Tibial nerve (tissue), 4 donors: ENCODE data around the gene CCN5. TPM values are rescaled to one million over a fixed set of nuclear protein-coding genes. Genes with fewer than 3 reads are reported as not detected.
"Not testable (repeated sequence)": the region's sequence is repeated elsewhere in the genome, so short reads cannot be mapped to it uniquely, and the experiment has no call there.

ENCODE experiments used
- DNase-seq, 2 donors: peaks; one replicate each; pipeline ENCODE4 v3.0.0-alpha.2; 2019; ENCODE audit warnings: low spot score in 2 of 2
- H3K27ac ChIP-seq, 4 donors: fragments of 200-600 bp; sonication (generic) in 3 of 4; one replicate each; pipeline ENCODE4 v1.5.1; 2017 to 2019; ENCODE audit warnings: mild to moderate bottlenecking in 1 of 4
- H3K27me3 ChIP-seq, 2 donors: fragments of 200-600 bp; sonication (generic) in 1 of 2; one replicate each; pipeline versions ENCODE4 v1.5.1 to v1.6.0; 2017 to 2019
- H3K36me3 ChIP-seq, 3 donors: fragments of 200-600 bp; sonication (generic); one replicate each; pipeline ENCODE4 v1.5.1; 2018 to 2019
- H3K4me1 ChIP-seq, 4 donors: fragments of 200-600 bp; sonication (generic) in 3 of 4; one replicate each; pipeline ENCODE4 v1.5.1; 2017 to 2019
- H3K4me3 ChIP-seq, 4 donors: fragments of 200-600 bp; sonication (generic) in 3 of 4; one replicate each; pipeline ENCODE4 v1.5.1; 2017 to 2019; ENCODE audit warnings: mild to moderate bottlenecking in 1 of 4, moderate library complexity in 1 of 4
- H3K9me3 ChIP-seq, 4 donors: fragments of 200-600 bp; sonication (generic) in 3 of 4; one replicate each; pipeline ENCODE4 v1.5.1; 2017 to 2019
- EP300 ChIP-seq, 2 donors: sonication (generic); formaldehyde crosslinking; IDR thresholded peaks; one replicate each; pipeline ENCODE4 v1.6.1; 2017; ENCODE audit warnings: antibody characterized with exemption in 2 of 2, mild to moderate bottlenecking in 1 of 2
- POLR2A ChIP-seq, 2 donors: fragments of 450-650 bp; IDR thresholded peaks; one replicate each; pipeline ENCODE4 v1.6.1; 2017; ENCODE audit warnings: antibody characterized with exemption in 2 of 2, mild to moderate bottlenecking in 2 of 2, moderate library complexity in 2 of 2
- WGBS, 2 donors: methylation state at CpG; one replicate each; pipeline ENCODE4 v1.1.5; 2018; 5-methylcytosine and 5-hydroxymethylcytosine counted together
- total RNA-seq, 4 donors: library from RNA; depleted of rRNA; stranded (reverse); fragments of >200 nt; gene quantifications; one replicate each; pipeline ENCODE4 v1.1.0, GENCODE V29; 2016
- TF ChIP-seq, protein P1 (sequence below), 5 experiments: fragments of 200-600 bp in 3 of 5; fragments of 450-650 bp in 2 of 5; sonication (generic) in 3 of 5; IDR thresholded peaks; one replicate each; pipeline ENCODE4 v1.5.1; 2016 to 2019; ENCODE audit warnings: antibody characterized with exemption in 5 of 5, mild to moderate bottlenecking in 3 of 5, moderate library complexity in 2 of 5

CCN5 gene
- total RNA-seq, 4 donors from 2014 or later, result 84.0 to 1,826 (median 378) TPM

DNA sequence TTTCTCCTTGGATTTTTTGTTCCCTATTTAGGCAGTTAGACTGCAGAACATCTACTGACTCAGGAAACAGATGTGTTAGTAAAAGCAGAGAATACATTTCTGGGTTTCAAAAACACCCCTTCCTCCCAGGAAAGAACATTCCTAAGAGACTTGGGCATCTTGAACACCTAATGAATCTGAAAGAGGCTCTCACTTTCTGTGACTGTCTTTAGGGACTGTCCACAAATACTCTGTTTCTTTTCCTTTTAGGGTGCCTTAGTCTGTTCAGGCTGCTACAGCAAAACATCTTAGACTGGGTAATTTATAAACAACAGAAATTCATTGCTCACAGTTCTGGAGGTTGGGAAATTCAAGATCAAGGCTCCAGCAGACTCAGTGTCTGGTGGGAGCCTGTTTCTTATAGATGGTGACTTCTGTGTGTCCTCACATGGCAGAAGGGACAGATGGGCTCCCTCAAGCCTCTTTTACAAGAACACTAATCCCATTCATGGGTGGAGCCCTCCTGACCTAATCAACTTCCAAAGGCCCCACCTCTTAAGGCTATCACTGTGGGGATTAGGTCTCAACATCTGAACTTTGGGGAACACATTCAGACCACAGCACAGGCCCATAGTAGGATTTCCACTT is 19.4 kb upstream of the CCN5 start:
- H3K27ac ChIP-seq, result peak overlapping the region in 3 of 4 donors; percentile 62 to 84 (median 74)
- peaks cover 0 to 74% (median 26%) of the 10 kb centered on the region in 4 donors for H3K4me1 ChIP-seq
- no peaks in the 10 kb centered on the region for H3K36me3 ChIP-seq
- no peak for DNase-seq
- H3K27me3 ChIP-seq, result no peaks in the 10 kb centered on the region
- TF ChIP-seq EP300 (IDR thresholded peaks at IDR 0.05), result no peak
- TF ChIP-seq, protein P1, sequence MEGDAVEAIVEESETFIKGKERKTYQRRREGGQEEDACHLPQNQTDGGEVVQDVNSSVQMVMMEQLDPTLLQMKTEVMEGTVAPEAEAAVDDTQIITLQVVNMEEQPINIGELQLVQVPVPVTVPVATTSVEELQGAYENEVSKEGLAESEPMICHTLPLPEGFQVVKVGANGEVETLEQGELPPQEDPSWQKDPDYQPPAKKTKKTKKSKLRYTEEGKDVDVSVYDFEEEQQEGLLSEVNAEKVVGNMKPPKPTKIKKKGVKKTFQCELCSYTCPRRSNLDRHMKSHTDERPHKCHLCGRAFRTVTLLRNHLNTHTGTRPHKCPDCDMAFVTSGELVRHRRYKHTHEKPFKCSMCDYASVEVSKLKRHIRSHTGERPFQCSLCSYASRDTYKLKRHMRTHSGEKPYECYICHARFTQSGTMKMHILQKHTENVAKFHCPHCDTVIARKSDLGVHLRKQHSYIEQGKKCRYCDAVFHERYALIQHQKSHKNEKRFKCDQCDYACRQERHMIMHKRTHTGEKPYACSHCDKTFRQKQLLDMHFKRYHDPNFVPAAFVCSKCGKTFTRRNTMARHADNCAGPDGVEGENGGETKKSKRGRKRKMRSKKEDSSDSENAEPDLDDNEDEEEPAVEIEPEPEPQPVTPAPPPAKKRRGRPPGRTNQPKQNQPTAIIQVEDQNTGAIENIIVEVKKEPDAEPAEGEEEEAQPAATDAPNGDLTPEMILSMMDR (IDR thresholded peaks at IDR 0.05), result no peak
- TF ChIP-seq POLR2A (IDR thresholded peaks at IDR 0.05), result no peak
- no peak overlapping the region for H3K4me3 ChIP-seq
- no peaks in the 10 kb centered on the region for H3K9me3 ChIP-seq

DNA sequence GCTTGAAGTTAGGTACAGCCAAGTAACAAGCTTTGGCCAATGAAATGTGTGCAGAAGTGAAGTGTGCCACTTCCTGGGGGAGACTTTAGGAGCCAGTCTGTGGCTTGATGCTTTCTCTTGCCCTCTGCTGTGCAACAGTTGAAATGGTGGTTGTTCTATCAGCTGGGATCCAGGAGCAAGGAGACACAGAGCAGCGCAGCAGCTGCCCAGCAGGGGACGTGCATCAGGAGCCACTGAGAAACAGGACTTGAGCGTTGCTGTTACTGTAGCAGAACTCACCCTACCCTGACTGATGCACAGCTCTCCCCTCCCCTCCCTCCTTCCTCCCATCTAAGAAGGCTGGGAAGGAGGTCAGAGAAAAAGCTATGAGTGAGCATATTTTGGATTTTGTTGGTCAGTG is 18.9 kb upstream of the CCN5 start:
- DNase-seq, result no peak
- Histone ChIP-seq H3K4me3 (no peak overlapping the region), H3K9me3 (no peaks in the 10 kb centered on the region), H3K4me1 (peaks cover 0 to 74% (median 25%) of the 10 kb centered on the region in 4 donors), H3K27ac (peak overlapping the region in 3 of 4 donors; percentile 4 to 84 (median 74)), H3K36me3 (no peaks in the 10 kb centered on the region), H3K27me3 (no peaks in the 10 kb centered on the region)
- TF ChIP-seq POLR2A (IDR thresholded peaks at IDR 0.05) (no peak), EP300 (IDR thresholded peaks at IDR 0.05) (no peak)
- TF ChIP-seq, protein P1 (IDR thresholded peaks at IDR 0.05), result no peak
- WGBS, 2 donors, result 82 to 90% methylated on average over 3 of the region's 3 CpGs

DNA sequence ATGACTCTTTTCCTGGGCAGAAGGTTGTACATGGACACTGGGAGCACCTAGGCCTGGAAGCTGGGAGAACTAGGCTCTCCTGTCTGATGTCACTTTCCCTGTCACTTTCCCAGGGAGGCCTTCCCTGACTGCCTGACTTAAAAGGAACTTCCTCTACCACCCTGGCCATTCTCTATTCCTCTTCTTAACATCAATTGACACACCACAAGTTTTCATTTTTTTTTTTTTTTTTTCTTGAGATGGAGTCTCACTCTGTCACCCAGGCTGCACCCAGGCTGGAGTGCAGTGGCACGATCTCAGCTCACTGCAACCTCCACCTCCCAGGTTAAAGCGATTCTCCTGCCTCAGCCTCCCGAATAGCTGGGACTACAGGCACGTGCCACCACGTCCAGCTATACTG is 18.1 kb upstream of the CCN5 start:
- peak overlapping the region in 2 of 4 donors; percentile 74 to 84 for H3K27ac ChIP-seq
- not testable (repeated sequence) for H3K4me3 ChIP-seq, H3K9me3 ChIP-seq, H3K36me3 ChIP-seq, H3K27me3 ChIP-seq, DNase-seq
- H3K4me1 ChIP-seq, result peaks cover 0 to 74% (median 31%) of the 10 kb centered on the region in 4 donors
- 94 to 96% methylated on average over 5 of the region's 5 CpGs for WGBS, 2 donors

DNA sequence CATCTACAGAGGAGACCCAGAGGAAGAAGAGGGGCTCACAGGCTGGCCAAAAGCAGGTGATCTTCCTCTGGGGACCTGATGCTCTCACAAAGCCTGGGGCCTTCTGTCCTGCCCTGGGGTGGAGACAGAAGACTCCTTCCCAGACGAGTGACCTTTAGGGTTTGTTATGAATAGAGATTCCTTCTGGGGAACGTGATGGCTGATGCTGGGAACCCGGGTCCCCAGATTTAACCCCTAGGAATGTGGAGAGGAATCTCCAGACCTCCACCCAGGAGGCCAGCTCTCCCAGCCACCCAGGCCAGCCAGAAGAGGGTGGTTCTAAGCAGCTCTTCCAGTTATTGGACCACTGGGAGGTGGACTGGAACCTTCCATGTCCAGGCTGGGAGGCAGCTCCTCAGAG is 16.8 kb upstream of the CCN5 start:
- Histone ChIP-seq H3K27me3 (no peaks in the 10 kb centered on the region), H3K4me1 (peaks cover 0 to 74% (median 34%) of the 10 kb centered on the region in 4 donors), H3K27ac (no peak overlapping the region), H3K4me3 (no peak overlapping the region), H3K9me3 (no peaks in the 10 kb centered on the region), H3K36me3 (no peaks in the 10 kb centered on the region)
- TF ChIP-seq EP300 (IDR thresholded peaks at IDR 0.05) (no peak), POLR2A (IDR thresholded peaks at IDR 0.05) (no peak)
- DNase-seq, result no peak
- 31 to 47% methylated on average over 3 of the region's 3 CpGs for WGBS, 2 donors

DNA sequence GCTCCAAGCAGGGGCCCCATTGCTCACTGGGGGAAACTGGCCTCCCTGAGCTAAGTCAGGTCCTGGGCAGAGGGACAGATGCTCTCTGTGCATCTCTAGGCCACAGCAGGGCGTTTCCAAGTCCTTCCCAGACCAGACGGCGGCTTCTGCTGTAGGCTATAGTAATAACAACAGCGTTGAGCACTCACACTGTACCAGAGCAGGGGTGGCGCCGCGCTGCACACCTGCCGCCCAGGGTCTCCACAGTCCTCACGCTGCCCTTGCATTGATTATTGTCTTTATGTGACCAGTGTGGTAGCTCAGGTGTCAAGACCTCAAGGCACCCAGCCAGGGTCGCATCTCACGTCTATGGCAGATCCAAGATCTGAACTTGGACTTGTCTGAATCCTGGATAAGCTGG is 14.9 kb upstream of the CCN5 start:
- Histone ChIP-seq H3K4me3 (no peak overlapping the region), H3K4me1 (peaks cover 0 to 73% (median 32%) of the 10 kb centered on the region in 4 donors), H3K27ac (peak overlapping the region in 1 of 4 donors; percentile 83), H3K36me3 (no peaks in the 10 kb centered on the region), H3K27me3 (no peaks in the 10 kb centered on the region), H3K9me3 (no peaks in the 10 kb centered on the region)
- TF ChIP-seq POLR2A (IDR thresholded peaks at IDR 0.05) (no peak), EP300 (IDR thresholded peaks at IDR 0.05) (no peak)
- TF ChIP-seq, protein P1 (IDR thresholded peaks at IDR 0.05), result no peak
- DNase-seq, result no peak
- WGBS, 2 donors, result 91 to 98% methylated on average over 9 to 11 of the region's 11 CpGs

DNA sequence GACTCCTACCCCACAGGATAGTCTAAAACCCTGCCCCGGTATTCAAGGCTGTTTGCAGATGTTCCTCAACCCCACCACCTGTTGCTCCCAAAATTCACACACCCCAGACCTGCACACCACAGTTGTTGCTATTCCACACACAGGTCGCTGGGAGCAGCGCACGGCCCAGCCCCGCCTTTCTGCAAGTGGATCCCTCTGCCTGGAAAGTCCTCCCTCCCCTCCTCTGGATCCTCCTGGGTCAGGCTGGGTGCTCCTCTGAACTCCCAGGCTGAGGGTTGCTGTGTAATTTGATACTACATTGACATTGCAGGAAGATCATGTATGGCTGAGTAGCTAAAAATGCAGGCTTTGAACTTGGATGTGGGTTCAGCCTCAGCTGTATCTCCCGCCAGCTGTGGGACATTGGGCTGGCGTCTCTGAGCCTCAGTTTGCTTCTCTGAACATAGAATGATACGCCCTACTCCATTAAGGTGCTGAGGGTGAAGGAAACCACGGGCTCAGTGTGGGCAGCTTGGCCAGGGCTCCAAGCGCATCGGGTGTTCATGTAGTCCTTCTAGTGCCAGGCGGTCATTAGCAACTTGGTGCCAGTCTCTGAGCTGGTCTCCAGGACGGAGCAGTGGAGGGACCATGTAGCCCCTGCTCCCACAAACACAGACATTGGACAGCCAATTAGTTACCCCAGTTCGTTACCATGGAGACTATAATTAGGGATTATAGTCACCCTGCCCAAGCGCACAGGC is 13.9 kb upstream of the CCN5 start:
- H3K4me3 ChIP-seq, result no peak overlapping the region
- peak overlapping the region in 2 of 4 donors; percentile 57 to 83 for H3K27ac ChIP-seq
- no peak for DNase-seq
- H3K4me1 ChIP-seq, result peaks cover 0 to 72% (median 33%) of the 10 kb centered on the region in 4 donors
- no peaks in the 10 kb centered on the region for H3K27me3 ChIP-seq
- H3K9me3 ChIP-seq, result no peaks in the 10 kb centered on the region
- WGBS, 2 donors, result 73 to 74% methylated on average over 15 of the region's 15 CpGs
- no peak for TF ChIP-seq EP300 (IDR thresholded peaks at IDR 0.05)
- TF ChIP-seq, protein P1 (IDR thresholded peaks at IDR 0.05), result no peak
- no peak for TF ChIP-seq POLR2A (IDR thresholded peaks at IDR 0.05)
- H3K36me3 ChIP-seq, result no peaks in the 10 kb centered on the region
